K562 (cell line): ENCODE measurements around the gene ZNF689. TPM values are rescaled to one million over a fixed set of nuclear protein-coding genes. Genes with fewer than 3 reads are reported as not detected.

ENCODE experiments used
- BDP1 ChIP-seq: IDR thresholded peaks from 3 replicates; pipeline ENCODE4 v1.6.1; 2011; ENCODE audit not compliant: insufficient read length, insufficient read depth
- BRD9 ChIP-seq: fragments of 450-650 bp; IDR thresholded peaks from 2 replicates; pipeline ENCODE4 v1.6.1; 2018; ENCODE audit warnings: low read depth; ENCODE audit not compliant: partially characterized antibody
- HDAC6 ChIP-seq: IDR thresholded peaks from 2 replicates; pipeline ENCODE4 v1.6.1; 2012; ENCODE audit warnings: low read depth, mild to moderate bottlenecking, control low read depth, inconsistent platforms, low read length, moderate library complexity
- HLTF ChIP-seq: fragments of 450-650 bp; IDR thresholded peaks from 2 replicates; pipeline ENCODE4 v1.6.1; 2016
- NCOA1 ChIP-seq: fragments of 450-650 bp; IDR thresholded peaks from 2 replicates; pipeline ENCODE4 v1.6.1; 2016; ENCODE audit warnings: low read depth
- PHB2 ChIP-seq: fragments of 450-650 bp; IDR thresholded peaks from 2 replicates; pipeline ENCODE4 v1.6.1; 2017; ENCODE audit warnings: low read depth
- PTRF ChIP-seq: fragments of 450-650 bp; IDR thresholded peaks from 2 replicates; pipeline ENCODE4 v1.6.1; 2016; ENCODE audit warnings: mild to moderate bottlenecking, missing genetic modification characterization, missing compliant biosample characterization
- RNF2 ChIP-seq: sonication (generic); IDR thresholded peaks from 2 replicates; pipeline ENCODE4 v1.6.1; 2016
- ZNF133 ChIP-seq: fragments of 250-450 bp; sonication (Bioruptor Pico); IDR thresholded peaks from 2 replicates; pipeline ENCODE4 v1.4.0; 2020; ENCODE audit warnings: mild to moderate bottlenecking
- ZNF282 ChIP-seq: sonication (generic); formaldehyde crosslinking; IDR thresholded peaks from 2 replicates; pipeline ENCODE4 v1.8.1; 2023; ENCODE audit warnings: missing genetic modification reagents
- polyA plus RNA-seq, 8 experiments: library from polyadenylated mRNA; depleted of rRNA in 4 of 8; stranded (reverse) in 5 of 8; unstranded in 3 of 8; fragments of >200 nt; fragmentation: Nextera tagmentation in 2 of 8; fragmentation: Illumina TruSeq in 1 of 8; extraction: Ambion mirVana in 2 of 8; extraction: Trizol in 1 of 8; gene quantifications; 2 replicates each; pipeline versions ENCODE4 v1.2.1 to v1.2.3, GENCODE V29; 2011 to 2014; ENCODE audit warnings: inconsistent platforms in 1 of 8, missing spikeins in 1 of 8
- total RNA-seq, 7 experiments: library from RNA; depleted of rRNA in 6 of 7; stranded (reverse); fragments of >200 nt in 6 of 7; fragmentation: Illumina TruSeq in 2 of 7; extraction: Trizol in 2 of 7; gene quantifications; 2 replicates each; pipeline versions ENCODE4 v1.2.1 to v1.2.3, GENCODE V29; 2011 to 2021; ENCODE audit warnings: low replicate concordance in 1 of 7
- TF ChIP-seq, protein P1 (sequence below): fragments of 450-650 bp; formaldehyde crosslinking; IDR thresholded peaks from 2 replicates; pipeline ENCODE4 v1.4.0; 2022; ENCODE audit warnings: missing genetic modification characterization
- TF ChIP-seq, protein P2 (sequence below): fragments of 450-650 bp; IDR thresholded peaks from 2 replicates; pipeline ENCODE4 v1.7.1; 2018; ENCODE audit warnings: mild to moderate bottlenecking, low read depth; ENCODE audit not compliant: partially characterized antibody
- TF ChIP-seq, protein P3 (sequence below): fragments of 450-650 bp; formaldehyde crosslinking; IDR thresholded peaks from 2 replicates; pipeline ENCODE4 v1.4.0; 2022; ENCODE audit warnings: mild to moderate bottlenecking, moderate library complexity
- TF ChIP-seq, protein P4 (sequence below): fragments of 200-400 bp; formaldehyde crosslinking; IDR thresholded peaks from 2 replicates; pipeline ENCODE4 v1.6.1; 2017; ENCODE audit warnings: mild to moderate bottlenecking, low read depth, low read length, moderate library complexity
- TF ChIP-seq, protein P5 (sequence below): fragments of 450-650 bp; IDR thresholded peaks from 2 replicates; pipeline ENCODE4 v1.6.1; 2017; ENCODE audit warnings: mild to moderate bottlenecking, moderate library complexity
- TF ChIP-seq, protein P6 (sequence below): sonication (generic); formaldehyde crosslinking; IDR thresholded peaks from 2 replicates; pipeline ENCODE4 v1.8.0; 2022; ENCODE audit warnings: mild to moderate bottlenecking, missing genetic modification reagents

The ZNF689 gene
- total and polyA plus RNA-seq, 9 of the 15 experiments (the other 6 are each of a cell fraction or from before 2014, with no cell fraction given) = 5.4 to 15.4 (median 10.8) TPM

DNA sequence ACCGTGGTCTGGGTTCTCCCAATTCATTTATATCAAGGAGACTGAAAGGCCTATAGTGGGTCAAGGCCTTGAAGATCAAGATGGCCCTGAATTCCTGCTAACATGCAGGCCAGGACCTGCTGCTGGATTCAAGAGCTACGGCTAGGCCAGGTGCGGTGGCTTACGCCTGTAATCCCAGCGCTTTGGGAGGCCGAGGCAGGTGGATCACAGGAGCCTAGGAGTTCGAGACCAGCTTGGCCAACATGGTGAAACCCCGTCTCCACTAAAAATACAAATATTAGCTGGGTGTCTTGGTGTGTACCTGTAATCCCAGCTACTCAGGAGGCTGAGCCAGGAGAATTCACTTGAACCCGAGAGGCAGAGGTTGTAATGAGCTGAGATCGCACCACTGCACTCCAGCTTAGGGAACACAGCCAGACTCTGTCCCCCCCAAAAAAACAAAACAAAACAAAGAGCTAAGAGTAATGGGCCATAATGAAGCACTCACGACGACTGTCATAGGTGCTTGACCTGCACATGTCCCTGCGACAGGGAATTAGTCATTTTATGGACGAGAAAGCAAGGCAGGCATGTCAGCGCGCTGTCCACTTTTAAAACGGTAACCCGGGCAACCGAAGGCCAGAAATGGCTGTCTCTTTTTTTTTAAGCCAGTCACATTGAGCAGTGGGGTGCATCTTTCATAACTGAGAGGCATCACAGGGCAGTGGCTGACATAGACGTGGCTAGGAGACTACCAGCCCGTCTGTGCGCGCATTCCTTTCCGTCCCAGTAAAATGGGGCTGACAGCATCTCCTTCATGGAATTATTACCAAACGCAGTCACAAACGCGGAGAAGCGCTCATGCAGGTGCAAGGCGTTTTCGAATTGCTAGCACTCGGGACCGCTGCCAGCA lies 47.0 kb upstream of the ZNF689 start (continued):
- TF ChIP-seq, protein P1, sequence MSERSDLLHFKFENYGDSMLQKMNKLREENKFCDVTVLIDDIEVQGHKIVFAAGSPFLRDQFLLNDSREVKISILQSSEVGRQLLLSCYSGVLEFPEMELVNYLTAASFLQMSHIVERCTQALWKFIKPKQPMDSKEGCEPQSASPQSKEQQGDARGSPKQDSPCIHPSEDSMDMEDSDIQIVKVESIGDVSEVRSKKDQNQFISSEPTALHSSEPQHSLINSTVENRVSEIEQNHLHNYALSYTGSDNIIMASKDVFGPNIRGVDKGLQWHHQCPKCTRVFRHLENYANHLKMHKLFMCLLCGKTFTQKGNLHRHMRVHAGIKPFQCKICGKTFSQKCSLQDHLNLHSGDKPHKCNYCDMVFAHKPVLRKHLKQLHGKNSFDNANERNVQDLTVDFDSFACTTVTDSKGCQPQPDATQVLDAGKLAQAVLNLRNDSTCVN (CRISPR knock-in tag) = no peak
- TF ChIP-seq BDP1 (no peak), ZNF133 (CRISPR knock-in tag) (no peak), ZNF282 (CRISPR knock-in tag) (no peak), HDAC6 (no peak), RNF2 (no peak), PTRF (tag) (no peak), PHB2 (no peak), BRD9 (no peak), NCOA1 (no peak), HLTF (no peak)
- TF ChIP-seq, protein P2, sequence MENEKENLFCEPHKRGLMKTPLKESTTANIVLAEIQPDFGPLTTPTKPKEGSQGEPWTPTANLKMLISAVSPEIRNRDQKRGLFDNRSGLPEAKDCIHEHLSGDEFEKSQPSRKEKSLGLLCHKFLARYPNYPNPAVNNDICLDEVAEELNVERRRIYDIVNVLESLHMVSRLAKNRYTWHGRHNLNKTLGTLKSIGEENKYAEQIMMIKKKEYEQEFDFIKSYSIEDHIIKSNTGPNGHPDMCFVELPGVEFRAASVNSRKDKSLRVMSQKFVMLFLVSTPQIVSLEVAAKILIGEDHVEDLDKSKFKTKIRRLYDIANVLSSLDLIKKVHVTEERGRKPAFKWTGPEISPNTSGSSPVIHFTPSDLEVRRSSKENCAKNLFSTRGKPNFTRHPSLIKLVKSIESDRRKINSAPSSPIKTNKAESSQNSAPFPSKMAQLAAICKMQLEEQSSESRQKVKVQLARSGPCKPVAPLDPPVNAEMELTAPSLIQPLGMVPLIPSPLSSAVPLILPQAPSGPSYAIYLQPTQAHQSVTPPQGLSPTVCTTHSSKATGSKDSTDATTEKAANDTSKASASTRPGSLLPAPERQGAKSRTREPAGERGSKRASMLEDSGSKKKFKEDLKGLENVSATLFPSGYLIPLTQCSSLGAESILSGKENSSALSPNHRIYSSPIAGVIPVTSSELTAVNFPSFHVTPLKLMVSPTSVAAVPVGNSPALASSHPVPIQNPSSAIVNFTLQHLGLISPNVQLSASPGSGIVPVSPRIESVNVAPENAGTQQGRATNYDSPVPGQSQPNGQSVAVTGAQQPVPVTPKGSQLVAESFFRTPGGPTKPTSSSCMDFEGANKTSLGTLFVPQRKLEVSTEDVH = no peak
- TF ChIP-seq, protein P3, sequence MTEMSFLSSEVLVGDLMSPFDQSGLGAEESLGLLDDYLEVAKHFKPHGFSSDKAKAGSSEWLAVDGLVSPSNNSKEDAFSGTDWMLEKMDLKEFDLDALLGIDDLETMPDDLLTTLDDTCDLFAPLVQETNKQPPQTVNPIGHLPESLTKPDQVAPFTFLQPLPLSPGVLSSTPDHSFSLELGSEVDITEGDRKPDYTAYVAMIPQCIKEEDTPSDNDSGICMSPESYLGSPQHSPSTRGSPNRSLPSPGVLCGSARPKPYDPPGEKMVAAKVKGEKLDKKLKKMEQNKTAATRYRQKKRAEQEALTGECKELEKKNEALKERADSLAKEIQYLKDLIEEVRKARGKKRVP (CRISPR knock-in tag) = no peak
- TF ChIP-seq, protein P4, sequence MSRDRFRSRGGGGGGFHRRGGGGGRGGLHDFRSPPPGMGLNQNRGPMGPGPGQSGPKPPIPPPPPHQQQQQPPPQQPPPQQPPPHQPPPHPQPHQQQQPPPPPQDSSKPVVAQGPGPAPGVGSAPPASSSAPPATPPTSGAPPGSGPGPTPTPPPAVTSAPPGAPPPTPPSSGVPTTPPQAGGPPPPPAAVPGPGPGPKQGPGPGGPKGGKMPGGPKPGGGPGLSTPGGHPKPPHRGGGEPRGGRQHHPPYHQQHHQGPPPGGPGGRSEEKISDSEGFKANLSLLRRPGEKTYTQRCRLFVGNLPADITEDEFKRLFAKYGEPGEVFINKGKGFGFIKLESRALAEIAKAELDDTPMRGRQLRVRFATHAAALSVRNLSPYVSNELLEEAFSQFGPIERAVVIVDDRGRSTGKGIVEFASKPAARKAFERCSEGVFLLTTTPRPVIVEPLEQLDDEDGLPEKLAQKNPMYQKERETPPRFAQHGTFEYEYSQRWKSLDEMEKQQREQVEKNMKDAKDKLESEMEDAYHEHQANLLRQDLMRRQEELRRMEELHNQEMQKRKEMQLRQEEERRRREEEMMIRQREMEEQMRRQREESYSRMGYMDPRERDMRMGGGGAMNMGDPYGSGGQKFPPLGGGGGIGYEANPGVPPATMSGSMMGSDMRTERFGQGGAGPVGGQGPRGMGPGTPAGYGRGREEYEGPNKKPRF = no peak
- TF ChIP-seq, protein P5, sequence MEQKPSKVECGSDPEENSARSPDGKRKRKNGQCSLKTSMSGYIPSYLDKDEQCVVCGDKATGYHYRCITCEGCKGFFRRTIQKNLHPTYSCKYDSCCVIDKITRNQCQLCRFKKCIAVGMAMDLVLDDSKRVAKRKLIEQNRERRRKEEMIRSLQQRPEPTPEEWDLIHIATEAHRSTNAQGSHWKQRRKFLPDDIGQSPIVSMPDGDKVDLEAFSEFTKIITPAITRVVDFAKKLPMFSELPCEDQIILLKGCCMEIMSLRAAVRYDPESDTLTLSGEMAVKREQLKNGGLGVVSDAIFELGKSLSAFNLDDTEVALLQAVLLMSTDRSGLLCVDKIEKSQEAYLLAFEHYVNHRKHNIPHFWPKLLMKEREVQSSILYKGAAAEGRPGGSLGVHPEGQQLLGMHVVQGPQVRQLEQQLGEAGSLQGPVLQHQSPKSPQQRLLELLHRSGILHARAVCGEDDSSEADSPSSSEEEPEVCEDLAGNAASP = no peak
- TF ChIP-seq, protein P6, sequence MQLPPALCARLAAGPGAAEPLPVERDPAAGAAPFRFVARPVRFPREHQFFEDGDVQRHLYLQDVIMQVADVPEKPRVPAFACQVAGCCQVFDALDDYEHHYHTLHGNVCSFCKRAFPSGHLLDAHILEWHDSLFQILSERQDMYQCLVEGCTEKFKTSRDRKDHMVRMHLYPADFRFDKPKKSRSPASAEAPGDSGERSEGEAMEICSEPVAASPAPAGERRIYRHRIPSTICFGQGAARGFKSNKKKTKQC (CRISPR knock-in tag) = no peak
